ENCODE measurements around the gene P2RY6.

DNA sequence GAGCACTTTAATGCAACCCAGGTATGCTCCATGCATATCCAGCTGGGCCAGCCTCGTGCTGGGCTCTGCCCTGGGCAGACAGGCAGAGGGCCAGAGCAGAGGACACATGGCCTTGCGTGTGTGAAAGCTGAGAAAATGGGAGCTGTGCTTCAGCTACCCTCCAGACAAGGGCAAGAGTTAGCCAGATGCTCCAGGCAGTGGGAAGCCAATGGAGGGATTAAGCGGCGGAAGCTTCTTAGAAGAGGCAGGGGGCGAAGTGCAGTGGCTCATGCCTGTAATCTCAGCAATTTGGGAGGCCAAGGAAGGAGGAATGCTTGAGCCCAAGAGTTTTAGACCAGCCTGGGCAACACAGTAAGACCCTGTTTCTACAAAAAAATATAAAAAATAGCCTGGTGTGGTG is 26.1 kb downstream of the P2RY6 start:
- TF ChIP-seq, protein P1, sequence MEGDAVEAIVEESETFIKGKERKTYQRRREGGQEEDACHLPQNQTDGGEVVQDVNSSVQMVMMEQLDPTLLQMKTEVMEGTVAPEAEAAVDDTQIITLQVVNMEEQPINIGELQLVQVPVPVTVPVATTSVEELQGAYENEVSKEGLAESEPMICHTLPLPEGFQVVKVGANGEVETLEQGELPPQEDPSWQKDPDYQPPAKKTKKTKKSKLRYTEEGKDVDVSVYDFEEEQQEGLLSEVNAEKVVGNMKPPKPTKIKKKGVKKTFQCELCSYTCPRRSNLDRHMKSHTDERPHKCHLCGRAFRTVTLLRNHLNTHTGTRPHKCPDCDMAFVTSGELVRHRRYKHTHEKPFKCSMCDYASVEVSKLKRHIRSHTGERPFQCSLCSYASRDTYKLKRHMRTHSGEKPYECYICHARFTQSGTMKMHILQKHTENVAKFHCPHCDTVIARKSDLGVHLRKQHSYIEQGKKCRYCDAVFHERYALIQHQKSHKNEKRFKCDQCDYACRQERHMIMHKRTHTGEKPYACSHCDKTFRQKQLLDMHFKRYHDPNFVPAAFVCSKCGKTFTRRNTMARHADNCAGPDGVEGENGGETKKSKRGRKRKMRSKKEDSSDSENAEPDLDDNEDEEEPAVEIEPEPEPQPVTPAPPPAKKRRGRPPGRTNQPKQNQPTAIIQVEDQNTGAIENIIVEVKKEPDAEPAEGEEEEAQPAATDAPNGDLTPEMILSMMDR (IDR thresholded peaks at IDR 0.05), result no peak
- TF ChIP-seq POLR2A (IDR thresholded peaks at IDR 0.05) (no peak), EP300 (IDR thresholded peaks at IDR 0.05) (no peak)
